CD1c-positive myeloid dendritic cell (primary cell): Measurements from ENCODE around the gene GPR39.

Source experiments
- DNase-seq: peaks from one replicate; pipeline ENCODE4 v3.0.0-alpha.2; 2016; ENCODE audit errors: extremely low spot score

GPR39 gene

DNA sequence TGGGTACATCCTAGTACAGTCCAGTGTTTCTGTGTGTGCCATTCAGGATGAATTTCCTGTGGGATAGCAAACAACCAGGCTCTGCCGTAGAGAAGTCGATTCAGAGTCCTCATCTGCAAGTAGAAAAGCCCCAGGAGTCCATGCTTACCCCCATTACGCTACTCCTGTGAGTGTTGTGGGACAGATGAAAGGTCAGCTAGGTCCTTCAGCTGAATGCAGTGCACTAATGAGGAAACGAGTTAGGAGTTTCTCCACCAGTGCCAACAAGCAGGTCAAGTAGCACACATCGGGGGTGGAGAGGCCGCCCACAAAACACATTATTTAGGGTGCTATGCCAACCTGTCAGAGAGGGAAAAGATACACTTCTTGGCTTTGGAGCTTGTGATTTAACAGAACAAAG is 2.5 kb upstream of the GPR39 start:
- DNase-seq = no peak

DNA sequence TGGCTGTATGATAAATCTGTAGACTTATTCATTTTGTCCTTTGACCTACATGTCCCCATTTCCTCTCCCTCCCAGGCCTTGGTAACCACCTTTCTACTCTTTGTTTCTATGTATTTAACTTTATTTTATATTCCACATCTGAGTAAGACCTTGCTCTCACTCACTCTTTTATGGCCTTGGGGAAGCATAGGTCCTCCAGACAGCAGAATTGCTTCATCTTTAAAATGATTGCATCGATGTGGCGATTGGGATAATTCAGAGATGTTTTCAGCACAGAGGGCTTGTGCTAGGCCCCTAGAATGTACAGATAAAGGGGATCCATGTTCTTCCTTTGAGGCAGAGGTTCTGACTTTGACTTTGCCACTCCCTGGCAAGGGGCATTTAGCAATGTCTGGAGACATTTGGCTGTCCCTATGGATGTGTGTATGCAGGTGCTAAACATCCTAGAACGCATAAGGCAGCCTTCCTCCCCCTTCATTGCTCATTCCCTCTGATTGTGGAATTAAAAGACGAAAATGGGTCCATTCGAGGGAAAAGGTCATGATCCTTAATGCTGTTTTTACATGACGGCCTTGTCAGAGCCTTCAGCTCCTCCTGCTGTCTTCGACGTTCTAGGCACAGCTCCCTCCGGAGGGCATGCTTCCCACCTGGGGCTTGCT is 1.2 kb upstream of the GPR39 start:
- DNase-seq = no peak

DNA sequence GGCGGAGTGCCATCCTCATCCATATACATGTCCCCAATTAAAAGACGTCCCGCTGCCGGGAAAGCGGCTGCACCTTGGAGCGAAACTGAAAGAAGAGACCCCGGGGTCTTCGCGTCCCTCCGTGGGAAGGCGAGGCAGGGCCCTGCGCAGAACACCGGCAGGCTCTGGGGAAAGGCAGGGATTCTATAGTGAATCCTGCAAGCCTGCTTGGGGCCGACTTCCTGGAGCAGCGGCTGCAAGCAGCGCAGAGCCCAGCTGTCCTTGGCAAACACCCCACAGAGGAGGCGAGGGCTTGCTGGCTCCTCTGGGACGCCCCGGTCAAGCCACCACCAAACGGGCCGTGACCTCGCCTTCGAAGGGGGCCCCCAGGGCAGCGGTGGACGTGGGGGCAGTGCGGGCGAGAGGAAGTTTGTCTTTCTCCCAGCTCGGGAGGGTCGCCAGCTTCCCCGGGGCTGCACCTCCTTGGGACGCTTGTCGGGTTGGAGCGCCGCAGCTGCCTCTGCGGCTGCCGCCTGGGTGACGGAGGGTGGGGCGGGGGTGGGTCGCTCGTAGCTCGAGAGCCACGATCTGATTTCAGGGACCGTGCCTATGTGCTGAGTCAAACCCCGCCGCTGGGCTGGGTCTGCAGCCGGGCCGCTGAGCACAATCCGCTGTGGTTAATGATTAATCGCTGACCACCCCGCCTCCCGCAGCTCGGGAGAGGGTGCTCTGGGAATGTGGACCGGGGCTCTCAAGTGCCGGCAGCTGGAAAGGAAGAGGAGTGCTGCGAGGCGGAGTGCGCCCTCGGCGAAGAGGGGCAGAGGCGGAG is 486 bp upstream of the GPR39 start:
- DNase-seq = peak; percentile 44

DNA sequence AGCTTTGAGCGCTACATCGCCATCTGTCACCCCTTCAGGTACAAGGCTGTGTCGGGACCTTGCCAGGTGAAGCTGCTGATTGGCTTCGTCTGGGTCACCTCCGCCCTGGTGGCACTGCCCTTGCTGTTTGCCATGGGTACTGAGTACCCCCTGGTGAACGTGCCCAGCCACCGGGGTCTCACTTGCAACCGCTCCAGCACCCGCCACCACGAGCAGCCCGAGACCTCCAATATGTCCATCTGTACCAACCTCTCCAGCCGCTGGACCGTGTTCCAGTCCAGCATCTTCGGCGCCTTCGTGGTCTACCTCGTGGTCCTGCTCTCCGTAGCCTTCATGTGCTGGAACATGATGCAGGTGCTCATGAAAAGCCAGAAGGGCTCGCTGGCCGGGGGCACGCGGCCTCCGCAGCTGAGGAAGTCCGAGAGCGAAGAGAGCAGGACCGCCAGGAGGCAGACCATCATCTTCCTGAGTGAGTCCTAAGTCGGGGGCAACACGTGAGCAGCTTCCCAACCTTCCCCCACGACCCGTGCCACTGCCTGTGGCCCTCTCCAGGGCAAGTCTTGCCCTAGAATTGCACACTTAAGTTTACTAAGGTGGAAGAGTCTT is 928 bp downstream of the GPR39 start:
- DNase-seq = no peak

DNA sequence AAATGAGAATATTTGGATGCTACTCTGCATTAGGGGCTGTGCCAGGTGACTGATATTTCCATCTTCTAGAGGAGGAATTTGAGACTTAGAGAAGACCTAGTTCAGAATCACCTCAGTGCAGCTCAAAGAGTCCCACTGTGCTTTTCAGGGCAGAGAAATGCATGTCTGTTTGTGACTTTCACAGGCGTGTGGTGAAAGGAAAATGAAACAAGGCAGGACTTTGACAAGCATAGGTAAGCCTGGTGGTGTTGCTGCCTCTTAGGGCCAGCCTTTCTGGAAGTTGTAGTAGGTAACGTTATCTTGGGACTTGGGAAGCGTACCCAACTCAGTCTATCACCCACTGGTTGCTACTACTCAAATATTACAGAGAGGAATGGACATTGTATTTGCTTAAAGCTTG is 2.6 kb downstream of the GPR39 start:
- no peak for DNase-seq

DNA sequence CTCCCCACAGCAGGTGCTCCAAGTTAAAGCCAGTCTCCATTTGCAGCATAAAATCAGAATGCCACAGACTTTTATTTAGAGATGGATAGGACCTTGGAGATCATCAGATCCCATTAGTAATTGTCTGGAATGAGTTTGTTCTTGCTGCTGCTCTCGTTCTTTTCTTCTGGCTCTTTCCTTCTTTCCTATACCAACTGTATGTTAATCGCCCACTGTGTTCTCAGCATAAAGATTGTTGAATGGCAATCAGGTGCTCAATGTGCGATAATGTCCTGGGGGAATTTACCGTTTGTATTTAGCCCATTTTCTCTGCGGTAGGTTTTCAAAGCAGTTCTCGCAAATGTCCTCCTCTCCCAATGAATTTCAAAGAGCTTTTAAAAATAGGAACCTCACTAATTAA is 3.3 kb downstream of the GPR39 start:
- no peak for DNase-seq

DNA sequence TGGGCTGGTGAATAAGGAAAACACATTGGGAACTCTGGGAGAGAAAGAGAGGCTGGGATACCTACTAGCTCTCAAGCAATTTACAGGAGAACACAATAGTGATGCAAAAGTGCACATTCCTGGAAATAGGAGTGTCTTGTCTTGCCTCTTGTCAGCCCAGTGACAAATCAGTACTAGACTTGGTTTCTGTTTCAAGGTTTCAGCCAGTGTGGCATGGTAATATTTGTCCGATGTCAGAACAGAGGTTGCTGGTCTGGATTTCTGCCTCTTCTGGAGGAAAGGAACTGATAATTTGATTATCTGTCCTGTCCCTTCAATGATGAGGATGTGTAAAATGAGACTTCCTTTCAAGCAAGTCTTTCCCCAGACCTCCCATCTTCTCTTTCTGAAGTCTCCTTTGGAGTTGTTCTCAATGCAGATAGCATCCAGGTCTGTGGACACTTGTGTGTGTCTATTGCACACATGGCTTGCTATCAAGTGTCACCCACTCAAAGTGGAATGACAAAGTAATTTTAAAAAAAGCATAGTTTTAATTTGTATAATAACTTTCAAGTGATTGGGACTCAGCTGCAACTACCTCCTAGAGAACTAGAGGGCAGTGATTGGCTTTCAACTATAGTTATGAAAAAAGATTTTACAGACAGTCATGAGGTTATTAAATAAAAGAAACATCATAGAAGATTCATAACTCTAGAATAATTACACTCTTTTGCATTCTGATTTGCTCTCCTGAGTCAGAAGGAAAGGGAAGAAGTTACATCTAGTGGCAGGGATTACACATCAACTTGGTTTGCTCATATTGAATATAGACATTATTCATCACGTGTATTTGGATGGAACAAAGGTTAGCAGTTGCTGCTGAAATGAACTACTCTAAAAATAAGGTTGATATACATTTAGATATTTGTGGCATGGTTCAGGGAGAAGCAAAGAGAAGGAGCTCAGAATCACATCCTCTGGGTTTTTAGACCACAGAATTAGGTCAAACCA is 4.5 kb downstream of the GPR39 start:
- no peak for DNase-seq

DNA sequence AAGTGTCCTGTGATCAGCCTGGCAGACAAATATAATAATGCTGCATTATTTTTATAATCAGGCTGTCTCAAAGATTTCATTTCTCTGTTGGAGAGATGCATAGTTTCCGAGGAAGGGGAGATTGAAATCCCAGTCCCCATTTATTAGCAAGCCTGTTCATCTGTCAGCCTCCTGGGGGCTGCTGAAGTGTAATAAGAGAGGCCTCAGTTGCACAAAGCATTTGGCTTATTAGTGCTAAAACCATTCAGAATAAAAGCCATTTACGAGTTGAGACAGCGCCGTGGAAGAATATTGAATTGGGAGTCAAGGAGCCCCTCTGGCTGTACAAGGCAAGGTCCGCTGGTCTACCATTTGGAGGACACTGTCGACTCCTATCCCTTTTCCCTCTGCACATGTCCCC is 6.1 kb downstream of the GPR39 start:
- no peak for DNase-seq

DNA sequence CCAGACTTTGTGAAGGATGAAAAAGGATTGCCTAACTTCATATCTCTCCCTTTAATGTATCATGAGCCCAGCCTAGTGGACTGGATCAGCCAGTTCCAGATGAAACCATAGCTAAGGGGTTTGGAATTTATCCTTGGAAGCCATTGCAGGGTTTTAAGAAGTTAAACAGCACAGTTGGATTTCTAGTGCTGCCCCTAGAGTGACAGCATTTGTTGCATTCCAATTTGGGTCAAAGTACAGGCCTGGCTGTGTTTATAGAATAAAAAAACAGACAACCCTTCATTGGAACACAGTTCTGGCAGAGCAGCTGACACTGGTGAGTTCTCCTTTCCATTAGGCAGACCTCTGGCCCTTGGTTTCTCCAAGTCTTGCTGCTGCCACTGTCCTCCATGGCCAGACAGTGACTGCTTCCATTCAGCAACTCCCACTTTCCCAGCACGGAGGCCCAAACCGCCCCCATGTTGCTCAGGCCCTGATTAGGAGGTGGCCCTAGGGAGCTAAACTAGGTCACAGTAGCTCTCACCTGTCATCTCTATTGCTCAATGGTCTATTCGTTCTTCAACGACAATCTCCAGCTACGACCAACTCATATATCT is 8.0 kb downstream of the GPR39 start:
- no peak for DNase-seq

DNA sequence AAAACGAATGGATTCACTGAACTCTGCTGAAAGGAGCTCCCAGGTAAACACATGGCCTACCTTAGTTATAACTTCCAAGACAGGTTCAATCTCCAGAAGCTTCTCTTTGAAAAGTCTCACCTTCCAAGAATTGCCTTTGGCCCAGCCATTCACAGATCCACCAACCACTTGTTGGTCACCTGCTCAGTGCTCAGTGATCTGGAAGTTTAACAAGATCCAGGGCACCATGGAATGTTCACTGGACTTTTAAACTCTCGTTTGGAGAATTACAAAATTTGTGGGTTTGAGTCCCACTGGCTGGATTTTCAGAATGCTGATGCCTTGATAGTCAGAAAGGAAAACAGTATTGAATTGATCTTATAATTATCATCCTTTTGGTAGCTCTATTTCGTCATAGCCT is 9.4 kb downstream of the GPR39 start:
- DNase-seq = no peak

DNA sequence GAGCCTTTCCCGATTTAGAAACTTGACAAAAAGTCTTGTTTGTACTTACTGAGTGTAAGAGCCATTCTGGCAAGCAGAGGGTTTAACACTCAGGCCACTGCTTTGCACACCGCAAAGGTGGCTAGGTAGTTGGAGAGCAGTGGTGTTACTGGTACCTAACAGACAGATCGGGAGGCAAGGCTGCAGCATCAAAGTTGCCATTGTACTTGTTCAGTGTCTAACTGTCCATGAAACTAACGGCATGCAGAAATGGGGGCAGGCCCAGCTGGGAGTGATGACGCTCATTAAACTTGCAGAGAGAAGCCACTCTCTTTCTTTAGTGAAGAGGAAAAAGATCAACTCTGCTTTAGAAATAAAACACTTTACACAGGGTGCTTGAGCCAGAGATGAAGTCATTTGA is 10.1 kb downstream of the GPR39 start:
- DNase-seq = no peak

DNA sequence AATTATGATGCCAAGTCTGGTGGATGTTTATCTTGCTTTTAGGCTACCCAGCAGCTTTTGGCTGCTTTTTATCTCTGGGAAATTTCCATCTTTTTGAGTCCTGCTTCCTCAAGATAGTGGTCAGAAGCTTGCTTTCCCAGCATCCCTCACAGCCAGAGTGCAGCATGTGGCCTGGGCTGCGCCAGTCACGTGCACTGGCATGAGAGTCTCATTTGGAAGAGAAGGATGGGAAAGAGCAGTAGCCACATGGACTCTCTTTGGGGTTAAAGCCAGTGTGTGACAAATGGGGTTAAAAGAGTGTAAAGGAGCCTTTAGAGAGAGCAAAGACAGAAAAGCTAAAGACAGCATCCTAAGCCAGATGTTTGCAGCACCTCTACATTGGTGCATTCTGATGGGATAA is 12.7 kb downstream of the GPR39 start:
- no peak for DNase-seq

DNA sequence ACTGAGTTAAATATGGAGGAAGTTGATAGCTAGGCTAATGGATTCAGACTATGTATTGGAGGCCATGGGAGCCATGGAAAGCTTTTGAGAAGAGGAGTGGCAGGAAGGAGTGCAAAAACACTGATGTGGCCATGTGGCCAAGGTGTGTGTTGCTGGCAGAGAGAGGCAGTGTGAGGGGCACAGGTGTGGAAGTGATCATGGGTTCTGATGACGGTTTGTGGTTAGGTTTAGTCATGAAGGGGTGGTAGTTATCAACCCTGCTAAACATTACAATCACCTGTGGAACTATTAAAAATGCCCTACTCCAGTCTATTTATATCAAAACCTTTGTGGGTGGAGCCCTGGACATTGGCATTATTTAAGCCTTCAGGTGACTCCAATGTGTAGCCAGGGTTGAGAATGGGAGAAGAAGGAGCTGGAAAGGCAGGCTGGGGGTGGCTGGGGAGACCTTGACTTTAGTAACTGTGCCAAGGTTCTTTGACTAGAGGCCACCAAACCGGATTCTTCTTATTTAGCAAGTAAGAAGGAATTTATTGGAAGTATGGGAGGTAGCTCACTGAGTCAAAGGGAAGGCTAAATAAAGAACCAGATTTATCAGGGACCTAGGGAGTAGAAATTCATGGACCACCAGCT is 13.5 kb downstream of the GPR39 start:
- DNase-seq = no peak

DNA sequence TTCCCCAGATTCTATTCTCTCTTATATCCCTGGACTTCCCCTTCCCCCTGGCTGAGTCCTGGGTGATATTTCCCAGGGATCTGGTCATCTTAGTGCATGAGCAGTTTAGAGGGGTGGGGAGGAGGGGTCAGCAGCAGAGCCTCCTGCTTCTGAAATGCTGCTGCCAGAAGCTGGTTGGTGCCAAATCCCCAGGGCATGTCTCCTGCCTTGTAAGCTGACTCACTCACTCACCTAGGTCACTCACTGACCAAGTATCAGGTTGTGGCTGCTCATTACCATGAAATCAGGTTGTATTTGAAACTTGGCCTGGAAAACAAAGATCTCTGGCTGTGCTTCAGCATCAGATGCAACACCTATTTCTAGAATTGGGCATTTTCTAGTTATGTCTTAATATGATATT is 14.3 kb downstream of the GPR39 start:
- DNase-seq = no peak

DNA sequence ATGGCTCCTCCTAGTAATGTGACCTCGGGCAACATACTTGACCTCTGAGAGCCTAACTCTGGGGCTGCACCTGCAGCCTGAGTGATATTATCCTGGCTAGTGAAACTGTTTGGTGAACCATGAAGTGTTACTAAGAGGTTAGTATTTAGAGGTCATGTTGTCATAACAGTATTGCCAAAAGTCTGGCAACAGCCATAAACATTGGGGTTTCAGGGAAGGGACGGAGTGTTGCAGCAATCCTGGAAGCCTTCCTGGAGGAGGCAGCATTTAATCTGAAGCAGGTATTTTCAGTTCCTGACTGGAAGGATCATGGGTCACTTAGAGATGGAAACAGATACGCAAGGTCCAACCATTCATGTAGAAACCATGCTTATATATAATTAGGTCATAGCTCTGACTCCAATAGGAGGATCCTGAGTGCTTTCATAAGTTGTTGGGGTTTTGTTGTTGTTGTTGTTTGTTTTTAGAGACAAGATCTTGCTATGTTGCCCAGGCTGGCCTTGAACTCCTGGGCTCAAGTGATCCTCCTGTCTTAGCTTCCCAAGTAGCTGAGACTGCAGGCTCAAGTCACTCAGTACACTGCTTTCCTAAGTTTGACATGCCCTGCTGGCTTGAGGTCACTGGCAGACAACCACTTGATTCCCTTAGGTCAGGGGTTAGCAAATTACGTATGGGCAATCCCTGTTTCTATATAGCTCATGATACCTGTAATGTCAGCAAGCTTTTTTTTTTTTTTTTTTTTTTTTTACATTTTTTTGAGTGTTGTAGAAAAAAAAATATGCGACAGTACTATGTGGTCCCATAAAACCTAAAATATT is 21.5 kb downstream of the GPR39 start:
- DNase-seq = no peak

DNA sequence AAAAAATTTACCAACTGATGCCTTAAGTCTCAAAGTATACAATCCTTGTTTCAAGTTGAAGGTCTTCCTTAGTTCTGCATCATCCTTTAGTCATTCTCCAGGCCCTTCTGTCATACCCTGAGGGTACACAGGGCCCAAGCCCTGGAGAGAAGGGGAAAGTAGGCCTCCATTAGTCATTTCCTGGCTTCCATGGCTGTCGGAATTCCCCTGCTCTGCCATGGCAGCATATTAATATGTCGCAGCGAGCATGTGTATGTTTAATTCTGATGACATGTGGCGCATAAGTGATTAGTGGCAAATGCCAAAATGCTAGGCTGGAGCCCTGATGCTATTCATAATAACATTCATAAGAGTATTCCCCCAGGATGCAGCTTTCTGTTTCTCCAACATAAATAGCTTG is 22.1 kb downstream of the GPR39 start:
- DNase-seq = no peak

DNA sequence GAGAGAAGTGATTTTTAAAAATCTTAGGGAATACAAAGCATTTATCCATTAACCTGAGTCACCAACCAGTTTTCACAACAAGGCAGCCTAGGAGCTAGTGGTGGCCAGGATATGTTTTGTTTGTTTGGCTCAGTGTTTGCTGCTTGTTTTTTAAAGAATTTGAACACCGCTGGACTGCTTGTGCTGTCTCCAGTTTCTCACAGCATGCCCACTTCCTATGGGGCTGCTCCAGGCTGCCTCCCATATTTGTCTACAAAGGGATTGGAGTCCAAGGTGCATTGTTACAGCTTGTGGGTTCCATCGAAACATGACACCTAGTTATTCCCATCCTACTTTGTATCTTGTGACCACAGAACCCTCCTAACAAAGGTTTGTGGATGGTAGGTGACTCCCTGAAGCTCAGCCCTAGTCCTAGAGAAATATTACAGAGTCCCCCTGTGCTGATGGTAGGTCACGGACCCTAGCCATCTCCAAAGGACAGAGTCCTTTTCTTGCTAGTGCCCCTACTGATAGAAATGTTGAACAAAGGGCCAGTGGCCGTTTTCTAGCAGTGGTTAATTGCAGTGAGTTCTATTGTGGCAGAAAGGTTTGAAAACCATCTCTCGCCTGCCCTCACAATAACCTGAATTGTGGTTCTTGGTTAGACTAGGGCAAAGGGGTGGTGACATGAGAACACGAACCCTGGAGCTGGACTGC is 23.2 kb downstream of the GPR39 start:
- DNase-seq = no peak

DNA sequence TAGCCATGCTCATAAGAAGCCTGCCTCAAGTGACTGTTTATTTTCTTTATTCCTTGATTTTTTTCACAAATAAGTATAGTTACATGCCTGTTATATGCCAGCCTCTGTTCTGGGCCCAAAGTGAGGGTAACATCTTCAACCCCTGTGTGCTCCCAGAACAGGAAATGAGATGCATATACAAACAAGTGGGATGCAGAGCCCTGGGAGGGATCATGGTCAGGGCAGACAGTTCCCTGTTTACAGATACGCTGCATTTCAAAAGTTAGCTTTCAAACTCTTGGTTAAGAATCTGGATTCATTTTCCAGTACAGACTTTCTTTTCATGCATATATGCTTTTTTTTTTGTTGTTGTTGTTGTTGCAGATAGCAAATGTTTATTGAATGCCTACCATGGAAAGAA is 24.4 kb downstream of the GPR39 start:
- peak; percentile 3 for DNase-seq

DNA sequence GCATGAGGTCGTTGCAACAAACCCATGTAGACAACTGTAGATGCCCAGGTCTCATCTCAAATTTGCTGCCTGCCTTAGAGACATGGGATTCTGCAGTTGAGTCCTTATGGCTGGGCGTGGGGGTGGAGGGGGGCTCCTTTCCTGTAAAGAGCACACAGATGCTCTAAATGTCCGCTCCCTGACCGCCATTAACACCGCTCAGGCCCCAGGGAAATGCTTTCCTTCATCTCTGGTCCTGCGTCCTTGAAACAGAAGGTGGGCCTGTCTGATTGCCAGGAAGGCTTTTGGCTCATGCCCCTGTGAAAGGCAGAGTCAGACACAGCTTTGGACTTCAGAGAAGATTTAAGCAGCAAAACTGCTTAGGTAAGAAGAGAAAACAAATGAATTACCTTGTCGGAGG is 25.7 kb downstream of the GPR39 start:
- no peak for DNase-seq

DNA sequence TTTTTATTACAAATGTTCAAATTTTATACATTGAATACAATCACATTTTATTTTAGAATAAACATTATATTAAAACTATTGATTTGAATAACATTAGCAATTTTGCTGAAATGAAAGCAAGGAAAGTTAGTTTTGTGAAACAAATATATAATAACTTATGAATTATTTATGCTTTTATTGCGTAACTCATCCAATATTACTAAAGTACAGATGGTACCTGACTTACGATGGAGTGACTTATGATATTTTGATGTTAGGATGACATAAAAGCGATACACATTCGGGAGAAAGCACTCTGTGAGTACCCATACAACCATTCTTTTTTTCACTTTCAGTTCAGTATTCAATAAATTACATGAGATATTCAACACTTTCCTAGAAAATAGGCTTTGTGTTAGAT is 26.5 kb downstream of the GPR39 start:
- no peak for DNase-seq
